Measurements from ENCODE around the gene EEF1G.

Gene EEF1G

DNA sequence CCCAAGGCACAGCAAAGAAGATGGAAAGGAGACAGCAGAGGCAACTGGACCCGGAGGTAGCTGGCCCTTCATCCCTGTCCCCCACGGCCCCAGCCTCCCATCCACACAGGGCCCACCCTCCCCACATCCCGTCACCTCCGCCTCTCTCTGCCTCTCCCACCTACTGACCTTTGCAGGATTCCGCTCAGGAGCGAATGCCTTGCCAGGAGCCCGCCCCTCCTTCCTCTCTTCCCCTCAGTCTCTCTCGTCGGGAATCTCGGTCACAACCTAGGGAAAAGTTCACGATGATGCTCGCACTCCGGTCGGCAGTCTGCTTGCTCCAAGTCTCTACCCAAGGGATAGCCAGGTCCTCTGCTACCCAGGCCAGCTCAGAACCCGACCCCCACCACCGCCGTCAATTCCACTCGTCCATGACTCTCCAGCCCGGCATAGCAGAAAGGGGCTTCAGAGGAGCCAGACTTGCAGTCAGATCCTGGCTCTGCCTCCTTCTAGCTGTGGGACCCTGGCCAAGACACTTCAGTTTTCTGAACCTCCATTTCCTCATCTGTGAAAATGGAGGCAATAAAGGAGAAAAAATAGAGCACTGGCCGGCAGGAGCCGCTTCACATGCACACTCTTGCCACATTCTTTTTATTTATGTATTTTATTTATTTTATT is 37.3 kb downstream of the EEF1G start:
- DNase-seq: no peak

DNA sequence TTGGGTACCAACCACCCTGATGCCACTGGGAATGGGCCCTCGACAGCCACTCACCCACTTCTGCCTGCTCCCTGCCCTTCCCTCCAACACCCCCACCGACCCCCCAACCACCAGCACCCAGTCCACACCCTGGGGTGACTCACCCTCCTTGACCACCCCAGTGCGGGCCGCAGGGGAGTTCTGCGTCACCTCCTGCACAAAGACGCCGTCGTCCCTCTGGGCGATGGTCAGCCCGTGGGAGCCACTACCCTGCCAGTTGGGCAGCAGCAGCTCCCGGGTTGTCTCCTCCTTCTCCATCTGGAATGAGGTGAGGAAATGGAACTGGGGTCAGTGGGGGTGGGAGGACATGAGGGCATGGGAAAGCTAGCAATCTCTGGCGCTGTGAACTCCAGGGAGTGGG is 37.9 kb downstream of the EEF1G start:
- no peak for DNase-seq

DNA sequence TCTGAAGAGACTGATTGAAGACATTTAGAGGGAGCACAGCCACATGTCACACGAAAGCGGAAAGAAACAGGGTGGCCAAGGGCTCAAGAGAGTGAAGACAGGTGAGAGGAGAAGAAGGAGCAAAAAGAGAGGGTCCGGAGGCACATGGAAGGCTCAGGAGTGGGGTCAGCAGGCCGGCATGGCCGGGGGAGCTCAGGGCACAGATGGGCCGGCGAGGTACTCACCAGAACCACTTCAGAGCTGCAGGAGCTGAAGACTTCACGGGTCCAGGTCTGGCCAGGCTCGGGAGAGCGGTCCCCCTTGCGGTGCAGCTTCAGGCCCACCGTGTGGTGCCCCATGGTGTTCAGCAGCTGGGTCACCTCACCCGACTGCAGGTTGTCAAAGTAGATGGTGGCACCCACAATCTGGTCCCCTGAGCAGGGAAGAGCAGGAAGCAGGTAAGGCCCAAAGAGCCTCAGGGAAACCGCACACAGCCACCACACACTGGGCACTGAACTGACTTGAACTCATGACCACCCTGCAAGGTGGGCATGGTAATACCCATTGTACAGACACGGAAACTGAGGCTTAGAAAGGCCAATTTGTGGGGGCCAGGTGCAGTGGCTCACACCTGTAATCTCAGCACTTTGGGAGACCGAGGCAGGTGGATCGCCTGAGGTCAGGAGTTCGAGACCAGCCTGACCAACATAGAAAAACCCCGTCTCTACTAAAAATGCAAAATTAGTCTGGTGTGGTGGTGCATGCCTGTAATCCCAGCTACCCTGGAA is 38.7 kb downstream of the EEF1G start:
- no peak for DNase-seq

DNA sequence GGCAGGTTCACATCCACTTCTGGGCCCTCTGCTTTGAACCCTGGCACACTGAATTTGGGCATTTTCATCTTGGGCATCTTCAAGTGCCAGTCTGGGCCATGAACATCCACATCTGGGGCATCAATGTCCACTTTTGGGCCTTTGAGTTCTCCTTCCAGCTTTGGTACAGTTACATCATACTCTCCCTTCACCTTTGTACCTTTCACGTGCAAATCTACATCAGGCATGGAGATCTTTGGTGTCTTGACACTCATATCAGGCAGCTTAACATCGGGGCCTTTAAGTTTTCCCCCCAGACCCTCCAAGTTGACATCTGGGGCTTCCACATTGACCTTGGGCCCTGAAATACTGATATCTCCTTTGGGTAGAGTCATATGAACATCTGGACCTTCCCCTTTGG is 41.6 kb downstream of the EEF1G start:
- no peak for DNase-seq

DNA sequence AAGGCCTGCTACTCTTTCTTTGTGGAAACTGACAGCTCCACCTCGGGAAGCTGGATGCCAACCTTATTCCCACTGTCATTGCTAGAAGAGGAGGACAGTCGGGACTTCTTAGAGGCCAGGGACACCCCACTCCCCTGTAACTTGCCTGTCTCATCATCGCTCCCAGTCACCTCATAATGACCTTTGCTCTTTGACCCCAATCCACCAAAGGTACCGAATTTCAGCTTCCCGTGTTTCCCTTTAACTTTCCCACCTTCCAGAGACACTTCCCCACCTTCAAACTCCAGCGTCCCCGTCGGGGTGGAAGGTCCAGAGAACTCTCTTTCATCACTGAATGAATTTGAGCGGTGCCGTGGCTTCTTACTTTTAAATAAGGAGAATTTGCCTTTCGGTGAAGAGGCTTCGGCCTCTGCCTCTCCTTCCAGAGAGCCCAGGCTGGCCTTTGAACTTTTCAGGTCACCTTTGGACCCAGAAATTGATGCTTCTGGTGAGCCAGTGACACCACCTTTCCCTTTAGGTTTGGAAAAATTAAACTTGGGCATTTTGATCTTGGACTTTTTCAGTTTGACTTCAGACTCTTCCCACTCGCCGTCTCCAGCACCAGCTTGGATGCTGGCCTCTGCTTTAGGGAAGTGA is 56.8 kb downstream of the EEF1G start:
- no peak for DNase-seq

DNA sequence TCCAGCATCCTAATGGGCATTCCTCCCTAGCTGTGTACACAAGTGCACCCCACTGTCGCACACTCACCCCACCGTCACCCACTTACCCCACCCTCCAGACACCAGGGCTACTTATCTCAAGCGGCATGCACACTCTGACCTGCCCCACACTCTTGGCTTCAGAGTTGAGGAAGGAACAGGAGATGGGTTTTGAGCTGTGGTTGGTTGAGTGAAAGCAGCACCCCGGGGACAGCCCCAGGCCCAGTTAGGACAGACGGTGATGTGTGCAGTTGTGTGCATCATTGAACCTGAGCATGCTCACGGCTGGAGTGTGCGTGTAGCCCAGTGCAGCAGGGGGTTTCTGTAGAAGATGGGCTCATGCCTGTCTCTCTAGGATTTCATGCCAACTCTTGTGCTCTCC is 59.5 kb downstream of the EEF1G start:
- no peak for DNase-seq

DNA sequence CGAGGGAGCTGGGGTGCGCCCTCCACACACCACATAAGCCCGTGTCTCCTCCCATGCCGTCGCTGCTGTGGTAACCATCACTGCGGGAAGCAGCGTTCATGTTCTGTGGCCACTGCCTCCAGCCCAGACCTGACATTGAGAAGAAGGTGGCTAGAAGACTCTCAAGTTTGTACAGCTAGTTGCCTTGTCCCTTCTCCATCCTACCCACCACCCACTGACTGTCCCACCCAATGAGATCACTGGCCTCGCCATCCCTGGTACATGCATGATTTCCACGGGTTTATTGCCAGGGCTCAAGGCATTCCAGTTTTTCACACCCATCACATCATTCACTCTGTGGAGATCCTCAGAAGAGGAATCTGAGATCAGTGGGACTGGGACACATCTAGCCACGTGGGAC is 60.1 kb downstream of the EEF1G start:
- no peak for DNase-seq

DNA sequence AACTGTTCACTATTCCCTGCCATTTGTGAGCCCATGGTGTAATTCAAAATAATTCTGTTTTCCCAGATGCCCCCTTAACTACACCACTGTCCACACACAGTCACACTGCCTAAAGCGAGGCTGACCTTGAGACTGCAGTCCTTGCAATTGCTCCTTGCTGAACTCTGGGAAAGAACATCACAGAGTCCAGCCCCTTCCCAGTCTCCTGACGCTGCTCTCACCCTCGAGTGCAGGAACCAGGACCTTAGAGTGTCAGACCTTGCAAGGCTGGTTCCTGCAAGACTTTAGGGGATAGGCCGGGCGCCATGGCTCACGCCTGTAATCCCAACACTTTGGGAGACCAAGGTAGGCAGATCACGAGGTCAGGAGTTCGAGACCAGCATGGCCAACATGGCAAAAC is 60.7 kb downstream of the EEF1G start:
- DNase-seq: no peak

All from Kasumi-1 (cell line).